SK-N-SH (cell line): Measurements from ENCODE around the gene H6PD. TPM values are rescaled to one million over a fixed set of nuclear protein-coding genes. Genes with fewer than 3 reads are reported as not detected.

ENCODE experiments used
- CTCF ChIA-PET: fragments of 300-600, 350-600 bp; formaldehyde crosslinking; extraction: SDS; loops from one replicate; lab custom pipeline; 2021; lab: Yijun Ruan, JAX
- POLR2A ChIA-PET: fragments of 350-600 bp; sonication (Branson Sonifier 250); formaldehyde crosslinking; extraction: SDS; loops from one replicate; lab custom pipeline; 2020; ENCODE audit warnings: antibody characterized with exemption, inconsistent platforms; lab: Yijun Ruan, JAX
- DNase-seq: peaks from one replicate; pipeline ENCODE4 v3.0.0; 2012
- H2AFZ ChIP-seq: fragments of 200-600 bp; sonication (generic); 2 replicates; pipeline ENCODE4 v1.8.1; 2016; ENCODE audit warnings: antibody characterized with exemption, mild to moderate bottlenecking, low read depth
- H3F3A ChIP-seq: fragments of 200-600 bp; sonication (generic); replicated peaks from 2 replicates; pipeline ENCODE3; 2016; ENCODE audit warnings: antibody characterized with exemption, mild to moderate bottlenecking; ENCODE audit not compliant: insufficient read depth
- H3K27ac ChIP-seq, 2 experiments: fragments of 200-500 bp in 1 of 2; fragments of 200-600 bp in 1 of 2; sonication (Bioruptor generic) in 1 of 2; sonication (generic), shearing (Covaris generic) in 1 of 2; 2 replicates each; pipeline versions ENCODE4 v1.5.1 to v1.6.1; 2014 to 2016; ENCODE audit warnings: low read depth in 2 of 2, inconsistent platforms in 1 of 2, low read length in 1 of 2, mild to moderate bottlenecking in 1 of 2, mixed read lengths in 1 of 2
- H3K27me3 ChIP-seq: fragments of 200-600 bp; sonication (generic), shearing (Covaris generic); 2 replicates; pipeline ENCODE4 v1.6.1; 2016; ENCODE audit warnings: mixed run types; ENCODE audit not compliant: insufficient read depth
- H3K36me3 ChIP-seq, 2 experiments: fragments of 200-500 bp in 1 of 2; fragments of 200-600 bp in 1 of 2; sonication (Bioruptor generic) in 1 of 2; sonication (generic) in 1 of 2; replicated peaks in 1 of 2; 2 replicates each; pipeline versions ENCODE3 to v1.5.1; 2014 to 2016; ENCODE audit warnings: low read length in 1 of 2, mild to moderate bottlenecking in 1 of 2; ENCODE audit not compliant: insufficient read depth in 2 of 2, control insufficient read depth in 1 of 2
- H3K4me1 ChIP-seq, 2 experiments: fragments of 200-500 bp in 1 of 2; fragments of 200-600 bp in 1 of 2; sonication (Bioruptor generic) in 1 of 2; sonication (generic), shearing (Covaris generic) in 1 of 2; 2 replicates each; pipeline versions ENCODE4 v1.5.1 to v1.6.1; 2014 to 2016; ENCODE audit warnings: low read depth in 1 of 2, low read length in 1 of 2, mixed run types in 1 of 2; ENCODE audit not compliant: insufficient read depth in 2 of 2, control insufficient read depth in 1 of 2
- H3K4me2 ChIP-seq: fragments of 200-600 bp; sonication (generic), shearing (Covaris generic); 2 replicates; pipeline ENCODE4 v1.6.1; 2017; ENCODE audit warnings: mixed run types
- H3K4me3 ChIP-seq, 2 experiments: fragments of 200-500 bp in 1 of 2; fragments of 200-600 bp in 1 of 2; sonication (Bioruptor generic) in 1 of 2; sonication (generic), shearing (Covaris generic) in 1 of 2; 2 replicates each; pipeline versions ENCODE4 v1.5.1 to v1.8.1; 2014 to 2016; ENCODE audit warnings: low read depth in 2 of 2, inconsistent platforms in 1 of 2, low read length in 1 of 2, mild to moderate bottlenecking in 1 of 2, mixed read lengths in 1 of 2, moderate library complexity in 1 of 2
- H3K79me2 ChIP-seq: fragments of 200-600 bp; sonication (generic); 2 replicates; pipeline ENCODE4 v1.8.1; 2017; ENCODE audit warnings: mild to moderate bottlenecking; ENCODE audit not compliant: insufficient read depth
- H3K9ac ChIP-seq: fragments of 200-600 bp; sonication (generic); 2 replicates; pipeline ENCODE4 v1.6.1; 2017; ENCODE audit warnings: mixed run types
- H3K9me2 ChIP-seq: fragments of 200-600 bp; sonication (generic); 2 replicates; pipeline ENCODE4 v1.6.1; 2017; ENCODE audit warnings: mixed run types
- H3K9me3 ChIP-seq: fragments of 200-600 bp; sonication (generic); 2 replicates; pipeline ENCODE4 v1.6.1; 2017; ENCODE audit warnings: mixed run types, mild to moderate bottlenecking, moderate library complexity
- H4K20me1 ChIP-seq: fragments of 200-600 bp; sonication (generic); 2 replicates; pipeline ENCODE4 v1.6.1; 2017; ENCODE audit warnings: mild to moderate bottlenecking, mixed run types; ENCODE audit not compliant: insufficient read depth
- CHD2 ChIP-seq: fragments of 150-350 bp; IDR thresholded peaks from 2 replicates; pipeline ENCODE4 v1.6.1; 2018; ENCODE audit warnings: low read length; ENCODE audit not compliant: partially characterized antibody
- EZH2phosphoT487 ChIP-seq: fragments of 200-600 bp; sonication (generic); IDR thresholded peaks from 2 replicates; pipeline ENCODE4 v1.6.1; 2017; ENCODE audit warnings: low read depth, mixed run types, mild to moderate bottlenecking, antibody characterized with exemption, moderate library complexity, borderline replicate concordance
- FOSL2 ChIP-seq: IDR thresholded peaks from 2 replicates; pipeline ENCODE4 v1.4.0; 2012; ENCODE audit warnings: low read depth, mild to moderate bottlenecking, moderate library complexity, borderline replicate concordance
- FOXJ3 ChIP-seq: sonication (generic); formaldehyde crosslinking; IDR thresholded peaks from 2 replicates; pipeline ENCODE4 v1.5.1; 2020; ENCODE audit warnings: mild to moderate bottlenecking, missing genetic modification reagents
- FOXM1 ChIP-seq: IDR thresholded peaks from 2 replicates; pipeline ENCODE4 v1.4.0; 2012; ENCODE audit warnings: low read depth, mild to moderate bottlenecking
- GATA2 ChIP-seq: sonication (generic); formaldehyde crosslinking; IDR thresholded peaks from 2 replicates; pipeline ENCODE4 v1.5.0; 2020; ENCODE audit warnings: mild to moderate bottlenecking, missing genetic modification reagents
- MXI1 ChIP-seq: IDR thresholded peaks from 2 replicates; pipeline ENCODE4 v1.6.1; 2012; ENCODE audit warnings: mild to moderate bottlenecking, low read depth, low read length, improper control_type of control experiment
- NFIC ChIP-seq: IDR thresholded peaks from 2 replicates; pipeline ENCODE4 v1.4.0; 2012; ENCODE audit warnings: borderline replicate concordance
- NRF1 ChIP-seq: IDR thresholded peaks from 2 replicates; pipeline ENCODE4 v1.6.1; 2012; ENCODE audit warnings: low read depth, mild to moderate bottlenecking, low read length
- RAD21 ChIP-seq: IDR thresholded peaks from 2 replicates; pipeline ENCODE4 v1.6.1; 2012; ENCODE audit warnings: mild to moderate bottlenecking, low read length
- RFX5 ChIP-seq: IDR thresholded peaks from 2 replicates; pipeline ENCODE4 v1.6.1; 2012; ENCODE audit warnings: mild to moderate bottlenecking, improper control_type of control experiment, low read length
- RXRA ChIP-seq: IDR thresholded peaks from 2 replicates; pipeline ENCODE4 v1.4.0; 2012; ENCODE audit warnings: low read depth, mild to moderate bottlenecking, borderline replicate concordance
- SIN3A ChIP-seq: IDR thresholded peaks from 2 replicates; pipeline ENCODE4 v1.6.1; 2012; ENCODE audit warnings: low read depth, mild to moderate bottlenecking, low read length, moderate library complexity, borderline replicate concordance
- TAF1 ChIP-seq: IDR thresholded peaks from 2 replicates; pipeline ENCODE4 v1.6.1; 2012; ENCODE audit warnings: low read depth, mild to moderate bottlenecking, low read length, moderate library complexity, borderline replicate concordance
- TEAD4 ChIP-seq: IDR thresholded peaks from 2 replicates; pipeline ENCODE4 v1.4.0; 2012; ENCODE audit warnings: mild to moderate bottlenecking, borderline replicate concordance; ENCODE audit not compliant: insufficient read depth
- WGBS: methylation state at CpG from one replicate; pipeline ENCODE4 v1.1.6; 2017; ENCODE audit warnings: low lambda C conversion rate; 5-methylcytosine and 5-hydroxymethylcytosine counted together
- polyA plus RNA-seq, 3 experiments: library from polyadenylated mRNA; depleted of rRNA; stranded (reverse); fragments of >200 nt; gene quantifications; 2 replicates each; pipeline ENCODE4 v1.2.3, GENCODE V29; 2012
- TF ChIP-seq, protein P1 (sequence below): fragments of 200-600 bp; sonication (generic); IDR thresholded peaks from 2 replicates; pipeline ENCODE4 v1.6.1; 2017; ENCODE audit warnings: antibody characterized with exemption, mild to moderate bottlenecking, moderate library complexity
- TF ChIP-seq, protein P2 (sequence below): fragments of 150-350 bp; IDR thresholded peaks from 2 replicates; pipeline ENCODE4 v1.6.1; 2016; ENCODE audit warnings: mild to moderate bottlenecking, low read depth, low read length
- TF ChIP-seq, protein P3 (sequence below): IDR thresholded peaks from 2 replicates; pipeline ENCODE4; 2012
- TF ChIP-seq, protein P4 (sequence below): fragments of 150-350 bp; IDR thresholded peaks from 2 replicates; pipeline ENCODE4 v1.6.1; 2017; ENCODE audit warnings: antibody characterized with exemption, low read length, low read depth, borderline replicate concordance
- TF ChIP-seq, protein P5 (sequence below): IDR thresholded peaks from 2 replicates; pipeline ENCODE4 v1.4.0; 2012; ENCODE audit warnings: low read depth, borderline replicate concordance

The H6PD gene
- polyA plus RNA-seq, 1 of the 3 experiments (the other 2 are of a cell fraction): 19.1 TPM

DNA sequence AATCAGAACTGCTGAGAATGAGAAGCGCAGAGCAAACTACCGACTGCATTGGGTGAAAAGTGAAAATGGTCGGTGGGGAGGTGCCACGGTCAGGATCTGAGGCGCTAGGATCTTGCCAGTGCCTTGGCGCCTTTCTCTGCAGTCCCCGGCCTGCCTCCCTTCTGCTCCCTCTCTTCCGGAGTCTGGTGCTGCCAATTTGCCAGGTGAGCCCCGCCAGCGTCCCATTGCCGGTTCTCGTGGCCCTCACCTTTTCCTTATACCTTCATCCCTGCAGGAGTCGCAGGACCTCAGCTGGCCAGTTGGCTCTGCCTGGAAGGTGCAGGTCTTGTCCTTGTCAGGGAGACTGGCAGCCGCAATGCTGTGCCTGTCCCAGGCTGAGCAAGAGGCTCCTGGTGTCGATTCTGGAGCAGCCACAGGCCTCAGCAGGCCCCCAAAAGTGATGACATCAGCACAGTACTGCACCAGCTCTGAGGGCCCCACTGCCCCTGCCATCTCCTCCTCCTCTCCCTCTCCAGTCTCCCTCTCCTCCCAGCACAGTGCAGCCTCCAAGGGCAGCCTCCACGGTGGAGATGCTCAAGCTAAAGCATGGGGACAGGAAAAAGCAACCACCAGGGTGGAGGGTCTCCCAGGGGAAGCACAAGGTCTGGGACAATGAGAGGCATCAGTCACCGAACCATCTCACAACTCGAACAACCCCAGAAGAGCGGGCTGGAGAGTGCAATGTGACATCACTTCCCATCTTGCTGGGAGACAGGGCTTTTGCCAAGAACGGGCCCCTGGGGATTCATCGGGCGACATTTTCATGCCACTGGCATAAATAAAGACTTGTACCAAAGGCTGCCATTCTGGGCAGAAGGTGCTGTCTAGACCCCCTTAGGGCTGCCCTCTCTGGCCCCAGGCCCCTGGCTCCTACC, 37.1 kb upstream of the H6PD start:
- Histone ChIP-seq H3K36me3 (no peaks in the 10 kb centered on the region), H3K4me1 (peaks cover 0 to 13% of the 10 kb centered on the region in 2 experiments; a peak in 1 of 4 replicates), H3F3A (no peaks in the 10 kb centered on the region), H3K9me2 (no peaks in the 10 kb centered on the region), H3K27me3 (no peaks in the 10 kb centered on the region), H4K20me1 (no peaks in the 10 kb centered on the region), H3K27ac (no peak overlapping the region), H3K4me3 (no peak overlapping the region), H3K79me2 (no peaks in the 10 kb centered on the region), H3K4me2 (no peak overlapping the region), H3K9me3 (no peaks in the 10 kb centered on the region), H2AFZ (no peak overlapping the region), H3K9ac (no peak overlapping the region)
- WGBS: 87% methylated on average over 16 of the region's 22 CpGs
- no peak for DNase-seq
- ChIA-PET CTCF (interaction anchor here (0.6 to 8.4 kb wide), 33 partner anchors 8 to 278 kb away, joined by 3 to 138 read pairs (median 6); partner anchors contain the start of gene GPR157), POLR2A (no interaction called here)
- TF ChIP-seq, protein P1, sequence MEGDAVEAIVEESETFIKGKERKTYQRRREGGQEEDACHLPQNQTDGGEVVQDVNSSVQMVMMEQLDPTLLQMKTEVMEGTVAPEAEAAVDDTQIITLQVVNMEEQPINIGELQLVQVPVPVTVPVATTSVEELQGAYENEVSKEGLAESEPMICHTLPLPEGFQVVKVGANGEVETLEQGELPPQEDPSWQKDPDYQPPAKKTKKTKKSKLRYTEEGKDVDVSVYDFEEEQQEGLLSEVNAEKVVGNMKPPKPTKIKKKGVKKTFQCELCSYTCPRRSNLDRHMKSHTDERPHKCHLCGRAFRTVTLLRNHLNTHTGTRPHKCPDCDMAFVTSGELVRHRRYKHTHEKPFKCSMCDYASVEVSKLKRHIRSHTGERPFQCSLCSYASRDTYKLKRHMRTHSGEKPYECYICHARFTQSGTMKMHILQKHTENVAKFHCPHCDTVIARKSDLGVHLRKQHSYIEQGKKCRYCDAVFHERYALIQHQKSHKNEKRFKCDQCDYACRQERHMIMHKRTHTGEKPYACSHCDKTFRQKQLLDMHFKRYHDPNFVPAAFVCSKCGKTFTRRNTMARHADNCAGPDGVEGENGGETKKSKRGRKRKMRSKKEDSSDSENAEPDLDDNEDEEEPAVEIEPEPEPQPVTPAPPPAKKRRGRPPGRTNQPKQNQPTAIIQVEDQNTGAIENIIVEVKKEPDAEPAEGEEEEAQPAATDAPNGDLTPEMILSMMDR: no peak
- TF ChIP-seq GATA2 (CRISPR knock-in tag): no peak
- no peak for TF ChIP-seq FOXJ3 (CRISPR knock-in tag)
- no peak for TF ChIP-seq RFX5
- TF ChIP-seq, protein P2, sequence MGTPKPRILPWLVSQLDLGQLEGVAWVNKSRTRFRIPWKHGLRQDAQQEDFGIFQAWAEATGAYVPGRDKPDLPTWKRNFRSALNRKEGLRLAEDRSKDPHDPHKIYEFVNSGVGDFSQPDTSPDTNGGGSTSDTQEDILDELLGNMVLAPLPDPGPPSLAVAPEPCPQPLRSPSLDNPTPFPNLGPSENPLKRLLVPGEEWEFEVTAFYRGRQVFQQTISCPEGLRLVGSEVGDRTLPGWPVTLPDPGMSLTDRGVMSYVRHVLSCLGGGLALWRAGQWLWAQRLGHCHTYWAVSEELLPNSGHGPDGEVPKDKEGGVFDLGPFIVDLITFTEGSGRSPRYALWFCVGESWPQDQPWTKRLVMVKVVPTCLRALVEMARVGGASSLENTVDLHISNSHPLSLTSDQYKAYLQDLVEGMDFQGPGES: no peak
- no peak for TF ChIP-seq NFIC
- no peak for TF ChIP-seq FOXM1
- TF ChIP-seq EZH2phosphoT487: no peak
- TF ChIP-seq MXI1: no peak
- no peak for TF ChIP-seq TEAD4
- TF ChIP-seq, protein P3, sequence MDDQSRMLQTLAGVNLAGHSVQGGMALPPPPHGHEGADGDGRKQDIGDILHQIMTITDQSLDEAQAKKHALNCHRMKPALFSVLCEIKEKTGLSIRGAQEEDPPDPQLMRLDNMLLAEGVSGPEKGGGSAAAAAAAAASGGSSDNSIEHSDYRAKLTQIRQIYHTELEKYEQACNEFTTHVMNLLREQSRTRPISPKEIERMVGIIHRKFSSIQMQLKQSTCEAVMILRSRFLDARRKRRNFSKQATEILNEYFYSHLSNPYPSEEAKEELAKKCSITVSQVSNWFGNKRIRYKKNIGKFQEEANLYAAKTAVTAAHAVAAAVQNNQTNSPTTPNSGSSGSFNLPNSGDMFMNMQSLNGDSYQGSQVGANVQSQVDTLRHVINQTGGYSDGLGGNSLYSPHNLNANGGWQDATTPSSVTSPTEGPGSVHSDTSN: no peak
- no peak for TF ChIP-seq RXRA
- no peak for TF ChIP-seq SIN3A
- no peak for TF ChIP-seq NRF1
- no peak for TF ChIP-seq FOSL2
- no peak for TF ChIP-seq RAD21
- TF ChIP-seq, protein P4, sequence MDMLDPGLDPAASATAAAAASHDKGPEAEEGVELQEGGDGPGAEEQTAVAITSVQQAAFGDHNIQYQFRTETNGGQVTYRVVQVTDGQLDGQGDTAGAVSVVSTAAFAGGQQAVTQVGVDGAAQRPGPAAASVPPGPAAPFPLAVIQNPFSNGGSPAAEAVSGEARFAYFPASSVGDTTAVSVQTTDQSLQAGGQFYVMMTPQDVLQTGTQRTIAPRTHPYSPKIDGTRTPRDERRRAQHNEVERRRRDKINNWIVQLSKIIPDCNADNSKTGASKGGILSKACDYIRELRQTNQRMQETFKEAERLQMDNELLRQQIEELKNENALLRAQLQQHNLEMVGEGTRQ: no peak
- TF ChIP-seq, protein P5, sequence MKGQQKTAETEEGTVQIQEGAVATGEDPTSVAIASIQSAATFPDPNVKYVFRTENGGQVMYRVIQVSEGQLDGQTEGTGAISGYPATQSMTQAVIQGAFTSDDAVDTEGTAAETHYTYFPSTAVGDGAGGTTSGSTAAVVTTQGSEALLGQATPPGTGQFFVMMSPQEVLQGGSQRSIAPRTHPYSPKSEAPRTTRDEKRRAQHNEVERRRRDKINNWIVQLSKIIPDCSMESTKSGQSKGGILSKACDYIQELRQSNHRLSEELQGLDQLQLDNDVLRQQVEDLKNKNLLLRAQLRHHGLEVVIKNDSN: no peak
- no peak for TF ChIP-seq TAF1
- TF ChIP-seq CHD2: no peak
